ENCODE data around the gene BLOC1S6.

- TF ChIP-seq, protein P1, sequence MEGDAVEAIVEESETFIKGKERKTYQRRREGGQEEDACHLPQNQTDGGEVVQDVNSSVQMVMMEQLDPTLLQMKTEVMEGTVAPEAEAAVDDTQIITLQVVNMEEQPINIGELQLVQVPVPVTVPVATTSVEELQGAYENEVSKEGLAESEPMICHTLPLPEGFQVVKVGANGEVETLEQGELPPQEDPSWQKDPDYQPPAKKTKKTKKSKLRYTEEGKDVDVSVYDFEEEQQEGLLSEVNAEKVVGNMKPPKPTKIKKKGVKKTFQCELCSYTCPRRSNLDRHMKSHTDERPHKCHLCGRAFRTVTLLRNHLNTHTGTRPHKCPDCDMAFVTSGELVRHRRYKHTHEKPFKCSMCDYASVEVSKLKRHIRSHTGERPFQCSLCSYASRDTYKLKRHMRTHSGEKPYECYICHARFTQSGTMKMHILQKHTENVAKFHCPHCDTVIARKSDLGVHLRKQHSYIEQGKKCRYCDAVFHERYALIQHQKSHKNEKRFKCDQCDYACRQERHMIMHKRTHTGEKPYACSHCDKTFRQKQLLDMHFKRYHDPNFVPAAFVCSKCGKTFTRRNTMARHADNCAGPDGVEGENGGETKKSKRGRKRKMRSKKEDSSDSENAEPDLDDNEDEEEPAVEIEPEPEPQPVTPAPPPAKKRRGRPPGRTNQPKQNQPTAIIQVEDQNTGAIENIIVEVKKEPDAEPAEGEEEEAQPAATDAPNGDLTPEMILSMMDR (IDR thresholded peaks at IDR 0.05; ENCODE audit: poor library complexity, severe bottlenecking), result no peak
- no peak for TF ChIP-seq POLR2AphosphoS5 (IDR thresholded peaks at IDR 0.05)
- no peak for TF ChIP-seq EP300 (conservative IDR thresholded peaks at IDR 0.05; ENCODE audit: poor library complexity, severe bottlenecking)
- TF ChIP-seq EZH2 (IDR thresholded peaks at IDR 0.05; ENCODE audit: borderline replicate concordance, insufficient read depth, low read length, poor library complexity, severe bottlenecking), result no peak
- no peak for TF ChIP-seq TAF1 (IDR thresholded peaks at IDR 0.05; ENCODE audit: low read depth)
- no peak for TF ChIP-seq MXI1 (conservative IDR thresholded peaks at IDR 0.05; ENCODE audit: poor library complexity, severe bottlenecking)
- TF ChIP-seq, protein P2, sequence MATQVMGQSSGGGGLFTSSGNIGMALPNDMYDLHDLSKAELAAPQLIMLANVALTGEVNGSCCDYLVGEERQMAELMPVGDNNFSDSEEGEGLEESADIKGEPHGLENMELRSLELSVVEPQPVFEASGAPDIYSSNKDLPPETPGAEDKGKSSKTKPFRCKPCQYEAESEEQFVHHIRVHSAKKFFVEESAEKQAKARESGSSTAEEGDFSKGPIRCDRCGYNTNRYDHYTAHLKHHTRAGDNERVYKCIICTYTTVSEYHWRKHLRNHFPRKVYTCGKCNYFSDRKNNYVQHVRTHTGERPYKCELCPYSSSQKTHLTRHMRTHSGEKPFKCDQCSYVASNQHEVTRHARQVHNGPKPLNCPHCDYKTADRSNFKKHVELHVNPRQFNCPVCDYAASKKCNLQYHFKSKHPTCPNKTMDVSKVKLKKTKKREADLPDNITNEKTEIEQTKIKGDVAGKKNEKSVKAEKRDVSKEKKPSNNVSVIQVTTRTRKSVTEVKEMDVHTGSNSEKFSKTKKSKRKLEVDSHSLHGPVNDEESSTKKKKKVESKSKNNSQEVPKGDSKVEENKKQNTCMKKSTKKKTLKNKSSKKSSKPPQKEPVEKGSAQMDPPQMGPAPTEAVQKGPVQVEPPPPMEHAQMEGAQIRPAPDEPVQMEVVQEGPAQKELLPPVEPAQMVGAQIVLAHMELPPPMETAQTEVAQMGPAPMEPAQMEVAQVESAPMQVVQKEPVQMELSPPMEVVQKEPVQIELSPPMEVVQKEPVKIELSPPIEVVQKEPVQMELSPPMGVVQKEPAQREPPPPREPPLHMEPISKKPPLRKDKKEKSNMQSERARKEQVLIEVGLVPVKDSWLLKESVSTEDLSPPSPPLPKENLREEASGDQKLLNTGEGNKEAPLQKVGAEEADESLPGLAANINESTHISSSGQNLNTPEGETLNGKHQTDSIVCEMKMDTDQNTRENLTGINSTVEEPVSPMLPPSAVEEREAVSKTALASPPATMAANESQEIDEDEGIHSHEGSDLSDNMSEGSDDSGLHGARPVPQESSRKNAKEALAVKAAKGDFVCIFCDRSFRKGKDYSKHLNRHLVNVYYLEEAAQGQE (IDR thresholded peaks at IDR 0.05; ENCODE audit: borderline replicate concordance), result no peak
These were observed 59.0 kb downstream of the BLOC1S6 start for GRCh38 chr15:45646220-45646619.

Measured in neural cell (in vitro differentiated cells).